Umbilical cord (tissue), 2 donors: Measurements from ENCODE around the gene ZNF574. TPM values are rescaled to one million over a fixed set of nuclear protein-coding genes. Genes with fewer than 3 reads are reported as not detected.

ENCODE experiments used
- DNase-seq: peaks from one replicate; pipeline ENCODE4 v3.0.0-alpha.2; 2015; ENCODE audit warnings: low spot score
- total RNA-seq: library from RNA; depleted of rRNA; stranded (reverse); fragments of >200 nt; gene quantifications from one replicate; pipeline ENCODE4 v1.2.3, GENCODE V29; 2014; ENCODE audit warnings: low replicate concordance; ENCODE audit not compliant: insufficient read depth

The ZNF574 gene
- total RNA-seq, 1 donor from 2014 or later: 7.7 TPM

DNA sequence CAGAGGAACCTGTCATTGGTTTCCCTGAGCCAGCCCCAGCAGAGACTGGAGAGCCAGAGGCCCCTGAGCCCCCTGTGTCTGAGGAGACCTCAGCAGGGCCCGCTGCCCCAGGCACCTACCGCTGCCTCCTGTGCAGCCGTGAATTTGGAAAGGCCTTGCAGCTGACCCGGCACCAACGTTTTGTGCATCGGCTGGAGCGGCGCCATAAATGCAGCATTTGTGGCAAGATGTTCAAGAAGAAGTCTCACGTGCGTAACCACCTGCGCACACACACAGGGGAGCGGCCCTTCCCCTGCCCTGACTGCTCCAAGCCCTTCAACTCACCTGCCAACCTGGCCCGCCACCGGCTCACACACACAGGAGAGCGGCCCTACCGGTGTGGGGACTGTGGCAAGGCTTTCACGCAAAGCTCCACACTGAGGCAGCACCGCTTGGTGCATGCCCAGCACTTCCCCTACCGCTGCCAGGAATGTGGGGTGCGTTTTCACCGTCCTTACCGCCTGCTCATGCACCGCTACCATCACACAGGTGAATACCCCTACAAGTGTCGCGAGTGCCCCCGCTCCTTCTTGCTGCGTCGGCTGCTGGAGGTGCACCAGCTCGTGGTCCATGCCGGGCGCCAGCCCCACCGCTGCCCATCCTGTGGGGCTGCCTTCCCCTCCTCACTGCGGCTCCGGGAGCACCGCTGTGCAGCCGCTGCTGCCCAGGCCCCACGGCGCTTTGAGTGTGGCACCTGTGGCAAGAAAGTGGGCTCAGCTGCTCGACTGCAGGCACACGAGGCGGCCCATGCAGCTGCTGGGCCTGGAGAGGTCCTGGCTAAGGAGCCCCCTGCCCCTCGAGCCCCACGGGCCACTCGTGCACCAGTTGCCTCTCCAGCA, 4.2 kb downstream of the ZNF574 start:
- no peak for DNase-seq

DNA sequence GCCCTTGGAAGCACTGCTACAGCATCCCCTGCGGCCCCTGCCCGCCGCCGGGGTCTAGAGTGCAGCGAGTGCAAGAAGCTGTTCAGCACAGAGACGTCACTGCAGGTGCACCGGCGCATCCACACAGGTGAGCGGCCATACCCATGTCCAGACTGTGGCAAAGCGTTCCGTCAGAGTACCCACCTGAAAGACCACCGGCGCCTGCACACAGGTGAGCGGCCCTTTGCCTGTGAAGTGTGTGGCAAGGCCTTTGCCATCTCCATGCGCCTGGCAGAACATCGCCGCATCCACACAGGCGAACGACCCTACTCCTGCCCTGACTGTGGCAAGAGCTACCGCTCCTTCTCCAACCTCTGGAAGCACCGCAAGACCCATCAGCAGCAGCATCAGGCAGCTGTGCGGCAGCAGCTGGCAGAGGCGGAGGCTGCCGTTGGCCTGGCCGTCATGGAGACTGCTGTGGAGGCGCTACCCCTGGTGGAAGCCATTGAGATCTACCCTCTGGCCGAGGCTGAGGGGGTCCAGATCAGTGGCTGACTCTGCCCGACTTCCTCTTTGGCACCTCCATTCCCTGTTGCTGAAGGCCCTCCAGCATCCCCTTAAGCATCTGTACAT, 4.9 kb downstream of the ZNF574 start:
- DNase-seq: no peak

DNA sequence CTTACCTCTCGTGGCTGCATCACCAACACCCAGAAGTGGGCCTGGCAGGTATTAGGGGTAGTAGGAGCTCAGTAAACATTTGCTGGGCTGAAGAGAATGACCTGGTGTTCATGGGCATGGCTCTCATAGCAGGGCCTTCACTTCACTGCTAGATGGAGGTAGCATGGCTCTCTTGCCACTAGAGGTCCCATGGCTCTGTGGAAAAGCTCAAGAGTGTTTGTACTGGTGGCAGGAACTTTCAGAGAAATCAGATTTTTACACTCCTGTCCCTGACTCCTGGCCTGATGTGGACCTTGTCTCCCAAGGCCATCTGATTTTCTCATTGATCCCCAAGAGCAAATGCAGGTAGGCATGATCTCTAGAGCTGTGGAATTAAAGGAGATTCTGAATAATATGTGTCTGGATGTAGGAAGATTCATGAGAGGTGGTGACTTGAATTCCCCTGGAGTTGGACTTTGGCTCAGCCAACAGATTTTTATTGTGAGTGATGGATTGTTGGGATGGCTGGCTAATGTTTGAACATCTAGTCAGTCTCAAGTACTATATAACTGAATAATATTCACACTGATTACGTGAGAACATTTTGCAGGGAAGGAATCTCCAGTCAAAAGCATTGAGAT, 5.7 kb downstream of the ZNF574 start:
- DNase-seq: peak; percentile 25

DNA sequence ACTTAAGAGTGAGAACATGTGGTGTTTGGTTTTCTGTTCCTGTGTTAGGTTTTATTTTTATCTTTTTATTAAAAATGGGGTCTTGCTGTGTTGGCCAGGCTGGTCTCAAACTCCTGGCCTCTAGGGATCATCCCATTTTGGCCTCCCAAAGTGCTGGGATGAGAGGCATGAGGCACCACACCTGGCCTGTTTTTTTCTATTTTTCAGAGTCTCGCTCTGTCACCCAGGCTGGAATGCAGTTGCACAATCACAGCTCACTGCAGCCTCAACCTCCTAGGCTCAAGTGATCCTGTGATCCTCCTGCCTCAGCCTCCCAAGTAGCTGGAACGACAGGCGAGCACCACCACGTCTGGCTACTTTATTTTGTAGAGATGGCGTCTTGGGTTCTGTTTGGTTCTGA, 7.6 kb downstream of the ZNF574 start:
- no peak for DNase-seq

DNA sequence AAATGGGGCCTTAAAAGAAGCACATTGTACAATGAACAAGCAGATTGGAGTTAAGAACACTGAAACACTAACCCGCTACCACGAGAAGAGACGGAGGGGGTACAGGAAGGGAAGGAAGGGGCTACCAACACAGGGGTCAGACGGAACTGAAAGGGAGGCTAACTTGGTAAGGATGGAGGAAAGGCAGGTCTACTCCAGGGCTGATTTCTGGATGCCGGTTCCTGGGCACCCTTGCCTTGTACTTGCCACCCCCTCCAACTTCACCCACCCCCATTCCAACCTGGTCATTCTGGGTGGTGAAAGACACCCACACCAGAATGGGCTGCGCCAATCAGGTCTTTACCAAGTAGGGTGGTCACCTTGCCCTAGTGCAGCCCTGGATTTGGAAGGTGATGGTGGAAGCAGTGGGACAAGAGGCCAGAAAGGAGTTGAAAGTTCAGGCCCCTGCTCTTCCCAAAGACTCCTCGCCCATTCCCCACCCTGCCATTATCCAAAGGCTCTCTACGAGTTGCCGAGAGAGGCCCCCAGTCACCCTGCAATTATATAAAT, 10.3 kb downstream of the ZNF574 start:
- no peak for DNase-seq

DNA sequence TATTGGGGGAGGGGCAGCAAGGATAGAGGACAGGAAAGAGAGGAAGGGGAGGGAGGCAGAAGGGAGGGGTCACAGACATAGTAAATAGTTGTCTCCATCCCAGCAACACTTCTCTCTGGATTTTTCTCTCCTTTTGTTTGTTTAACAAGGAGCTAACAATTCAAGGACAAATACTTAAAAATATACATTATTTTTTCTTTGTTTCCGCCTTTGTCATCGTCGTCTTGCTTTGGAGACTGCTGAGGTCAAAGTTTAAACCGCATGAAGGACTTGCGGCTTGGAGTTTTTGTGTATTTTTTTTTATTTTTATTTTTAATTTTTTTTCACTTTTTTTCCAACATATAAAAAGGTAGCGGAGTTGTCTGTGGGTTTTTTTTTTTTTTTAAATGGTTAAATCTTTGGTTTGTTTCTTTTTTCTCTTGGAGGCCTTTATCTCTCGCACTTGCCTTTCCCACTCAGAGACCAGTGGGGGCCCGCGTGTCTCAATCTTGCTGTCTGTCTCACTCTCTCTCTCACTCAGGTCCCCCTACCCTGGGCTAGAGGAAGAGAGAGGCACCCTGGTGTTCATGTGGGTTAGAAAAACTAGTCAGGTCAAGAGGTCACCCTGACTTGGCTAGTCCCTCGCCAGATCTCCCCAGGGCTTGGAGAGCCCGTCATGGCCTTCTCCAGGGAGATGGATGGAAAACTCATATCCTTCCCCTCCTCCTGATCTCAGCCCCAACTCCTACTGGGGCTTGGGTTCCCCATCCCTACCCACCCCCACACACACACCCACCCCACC, 11.0 kb downstream of the ZNF574 start:
- DNase-seq: no peak

DNA sequence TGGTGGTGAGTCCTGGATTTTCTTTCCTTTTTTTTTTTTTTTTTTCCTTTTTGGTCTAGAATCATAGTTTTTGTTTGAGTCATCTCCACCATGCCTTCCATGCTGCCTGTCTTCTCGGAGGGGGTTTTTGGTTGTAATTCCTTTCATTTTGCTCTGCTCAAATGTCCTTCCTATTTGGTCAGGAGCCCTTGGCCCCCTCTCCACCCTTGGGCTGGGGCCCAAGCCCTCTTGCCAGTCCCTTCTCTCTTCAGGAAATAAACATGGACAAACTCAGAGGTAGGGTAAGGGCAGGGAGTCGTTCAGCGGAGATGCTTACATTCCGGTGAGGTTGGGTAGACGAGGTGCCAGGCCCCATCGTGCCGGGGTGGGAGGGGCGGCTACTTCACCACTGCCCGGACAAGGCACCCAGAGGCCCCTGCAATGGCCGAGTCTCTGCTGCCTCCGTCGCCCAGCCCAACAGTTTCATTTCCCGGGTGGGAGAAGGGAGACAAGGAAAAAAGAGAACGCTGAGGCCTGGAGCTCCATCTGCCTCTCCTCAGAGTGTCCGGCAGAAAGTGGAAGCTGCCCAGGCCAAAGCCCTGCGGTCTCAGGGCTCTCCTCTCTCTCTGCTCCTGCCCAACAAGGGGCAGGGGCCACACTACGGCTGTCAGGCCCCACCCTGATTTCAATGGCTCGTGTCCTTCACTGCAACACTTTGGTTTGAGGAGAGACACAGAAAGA, 12.7 kb downstream of the ZNF574 start:
- DNase-seq: no peak

DNA sequence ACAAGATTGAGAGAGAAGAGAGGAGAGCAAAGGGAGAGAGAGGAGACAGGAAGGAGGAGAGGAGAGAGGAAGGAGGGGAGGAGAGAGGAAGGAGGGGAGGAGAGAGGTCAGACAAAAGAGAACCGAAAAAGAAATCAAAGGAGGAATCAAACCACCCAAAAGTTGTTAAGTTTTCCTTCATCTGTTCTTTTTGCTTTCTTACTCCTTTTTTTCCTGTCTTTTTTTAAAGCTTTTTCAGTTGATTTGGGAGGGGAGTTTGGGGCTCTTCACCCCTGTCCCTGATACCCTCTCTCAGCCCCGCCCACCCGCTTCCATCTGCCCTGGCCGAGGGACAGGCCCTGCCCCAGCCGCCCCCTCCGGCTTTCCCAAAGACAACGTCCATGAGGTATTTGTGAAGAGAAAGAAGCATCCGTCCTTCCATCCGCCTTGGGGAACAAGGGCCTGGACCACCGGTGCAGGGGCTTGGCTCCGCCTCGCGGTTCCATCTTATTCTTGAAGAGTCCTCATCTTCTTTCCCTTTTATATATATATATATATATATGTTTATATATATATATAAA, 13.3 kb downstream of the ZNF574 start:
- DNase-seq: no peak

DNA sequence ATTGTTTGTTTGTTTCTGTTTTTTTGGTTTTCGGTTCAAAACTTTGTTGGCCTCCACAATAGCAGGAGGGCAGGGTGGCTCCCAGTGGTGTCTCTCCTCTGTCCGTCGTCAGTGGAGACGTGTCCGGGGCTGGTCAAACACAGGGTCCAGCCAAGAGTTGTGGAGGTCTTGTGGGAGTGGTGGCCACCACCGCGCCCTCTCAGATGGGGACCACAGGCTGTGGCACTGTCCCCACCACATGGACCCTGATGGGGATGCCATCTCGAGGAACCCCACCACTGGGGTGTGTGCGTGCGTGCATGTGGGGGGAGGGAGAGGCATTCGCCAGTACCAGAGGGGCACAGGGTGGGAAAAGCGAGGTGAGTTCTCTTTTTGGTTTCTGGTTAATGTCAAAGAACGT, 13.8 kb downstream of the ZNF574 start:
- no peak for DNase-seq

DNA sequence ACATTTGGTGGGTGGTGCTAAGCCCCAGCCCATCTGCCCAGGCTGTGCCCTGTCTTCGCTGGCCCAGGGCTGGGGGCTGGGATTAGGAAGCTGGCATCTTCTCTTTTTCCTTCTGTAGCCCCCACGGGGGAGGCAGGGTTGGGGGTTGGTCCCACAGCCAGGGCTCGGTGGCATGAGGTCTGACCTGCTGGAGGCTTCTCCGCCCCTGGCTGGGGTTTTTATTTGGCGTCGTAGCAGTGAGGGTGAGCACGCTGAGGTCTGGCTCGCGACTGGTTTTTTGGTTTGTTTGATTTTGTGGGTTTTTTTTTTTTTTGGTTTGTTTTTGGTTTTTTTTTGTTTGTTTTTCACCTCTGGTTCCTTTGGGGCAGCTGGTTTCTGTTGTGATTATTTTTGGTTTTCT, 14.7 kb downstream of the ZNF574 start:
- DNase-seq: no peak

DNA sequence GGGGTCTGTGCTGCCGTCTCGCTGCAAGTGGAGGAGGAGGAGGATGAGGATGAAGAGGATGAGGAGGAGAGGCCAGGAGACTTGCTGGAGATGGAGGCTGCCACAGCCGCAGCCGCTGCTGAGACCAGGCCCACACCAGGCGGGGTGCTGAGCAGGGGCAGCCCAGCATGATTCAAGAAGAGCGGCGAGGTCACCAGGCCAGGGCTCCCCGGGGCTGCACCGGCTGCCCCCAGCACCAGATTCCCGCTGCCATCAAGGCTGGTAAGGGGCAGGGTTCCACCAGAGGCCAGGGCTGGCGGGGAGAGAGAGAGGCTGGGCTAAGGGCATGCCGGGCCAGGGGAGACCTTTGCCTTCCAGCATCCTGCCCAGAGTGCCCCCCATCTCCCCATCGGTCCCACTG, 15.3 kb downstream of the ZNF574 start:
- no peak for DNase-seq

DNA sequence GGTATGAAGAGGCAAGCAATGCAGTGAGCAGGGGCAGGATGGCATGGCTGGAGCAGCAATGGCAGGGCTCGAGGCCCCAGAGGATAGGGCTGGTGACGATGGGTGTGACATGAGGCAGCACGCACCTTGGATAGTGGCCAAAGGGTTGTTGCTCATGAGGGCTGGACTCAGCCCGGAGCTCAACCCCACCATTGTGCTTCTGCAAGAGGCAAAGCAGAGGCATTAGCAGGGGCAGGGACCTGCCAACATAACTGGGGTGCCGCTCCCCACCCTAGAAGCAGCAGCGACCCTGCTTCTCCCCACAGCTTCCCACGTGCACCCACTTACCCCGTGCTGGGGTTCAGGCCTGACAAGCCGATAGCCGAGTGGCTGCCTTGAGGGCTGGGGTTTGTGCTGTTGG, 15.8 kb downstream of the ZNF574 start:
- DNase-seq: no peak

DNA sequence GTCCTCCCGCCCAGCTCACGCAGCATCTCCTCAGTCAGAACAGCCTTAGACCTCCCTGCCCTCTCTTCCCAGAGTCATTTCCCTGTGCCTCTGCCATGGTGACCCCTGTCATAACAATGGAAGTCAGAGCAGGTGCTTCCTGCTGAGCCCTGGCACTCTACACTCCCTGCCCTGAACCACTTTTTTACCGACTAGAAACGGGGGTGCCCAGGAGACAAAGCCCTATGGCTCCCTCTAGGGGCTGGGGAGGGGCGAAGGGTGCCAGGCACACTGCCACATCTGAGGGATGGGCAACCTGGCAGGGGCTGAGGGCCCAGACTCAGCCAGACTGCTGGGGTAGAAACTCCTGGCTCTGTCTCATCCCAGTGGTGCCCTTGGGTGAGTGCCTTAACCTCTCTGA, 16.4 kb downstream of the ZNF574 start:
- no peak for DNase-seq

DNA sequence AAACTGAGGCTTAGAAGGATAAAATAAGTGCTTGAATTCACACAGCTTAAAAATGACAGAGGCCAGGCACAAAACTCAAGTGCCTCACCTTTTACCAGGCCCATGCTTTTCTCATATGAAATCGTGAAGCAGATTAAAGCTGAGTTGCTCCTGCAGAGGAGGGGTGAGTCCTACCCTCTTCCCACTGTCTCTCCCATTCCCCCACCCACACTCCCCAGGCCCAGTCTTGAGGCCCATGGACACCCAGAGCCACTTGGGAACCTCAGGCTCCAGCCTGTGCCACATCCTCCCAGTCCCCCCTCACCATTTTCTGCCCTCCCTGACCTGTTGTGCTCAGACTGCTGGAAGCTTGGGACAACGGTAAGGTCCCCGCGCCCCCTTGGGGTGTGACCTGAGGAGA, 17.5 kb downstream of the ZNF574 start:
- no peak for DNase-seq

DNA sequence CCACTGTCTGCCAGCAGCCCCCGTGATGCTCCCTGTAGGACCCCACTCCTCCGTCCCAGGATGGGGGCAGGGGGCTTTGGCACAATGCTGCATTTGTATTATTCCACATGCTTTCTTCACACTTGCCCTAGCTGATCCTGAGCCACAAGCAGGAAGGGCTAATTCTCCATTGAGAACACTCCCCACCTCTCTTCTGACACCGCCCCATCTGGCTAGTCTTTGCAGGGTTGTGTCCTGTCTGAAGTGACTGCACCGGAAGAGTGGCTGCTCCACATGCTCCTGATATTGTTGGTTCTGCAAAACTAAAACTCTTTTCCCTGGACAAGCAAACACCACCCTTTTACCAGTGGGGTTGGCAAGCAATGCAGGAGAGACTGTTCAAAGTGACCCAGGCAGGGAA, 18.0 kb downstream of the ZNF574 start:
- no peak for DNase-seq

DNA sequence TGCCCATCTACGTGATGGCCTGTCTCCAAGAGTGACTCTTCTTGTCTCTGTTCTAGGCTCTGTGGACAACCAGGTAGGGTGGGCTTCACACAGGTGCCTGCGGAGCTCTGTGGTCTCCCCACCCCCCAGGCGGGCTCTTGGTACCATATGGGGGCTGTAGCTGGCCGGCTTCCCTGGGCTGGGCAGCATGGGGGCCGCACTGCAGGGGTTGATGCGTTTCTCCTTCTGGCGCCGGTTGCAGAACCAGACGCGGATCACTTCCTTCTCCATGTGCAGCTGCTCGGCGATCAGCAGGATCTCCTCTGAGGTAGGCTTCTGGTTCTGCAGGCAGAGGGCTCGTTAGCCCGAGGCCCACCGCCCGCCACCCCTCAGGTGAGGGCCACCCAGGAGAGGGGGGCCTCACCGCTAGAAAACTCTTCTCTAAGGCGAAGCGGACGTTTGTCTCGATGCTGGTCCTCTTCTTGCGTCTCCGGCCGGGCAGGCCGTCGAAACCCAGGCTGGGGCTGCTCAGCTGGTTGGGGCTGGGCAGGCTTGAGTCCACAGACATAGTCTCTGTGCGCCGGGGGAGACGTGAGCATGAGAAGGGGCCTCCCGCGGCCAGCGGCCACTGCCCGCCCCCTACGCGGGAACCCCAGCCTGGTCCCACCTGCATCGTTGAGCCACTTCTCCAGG, 19.3 kb downstream of the ZNF574 start:
- no peak for DNase-seq

DNA sequence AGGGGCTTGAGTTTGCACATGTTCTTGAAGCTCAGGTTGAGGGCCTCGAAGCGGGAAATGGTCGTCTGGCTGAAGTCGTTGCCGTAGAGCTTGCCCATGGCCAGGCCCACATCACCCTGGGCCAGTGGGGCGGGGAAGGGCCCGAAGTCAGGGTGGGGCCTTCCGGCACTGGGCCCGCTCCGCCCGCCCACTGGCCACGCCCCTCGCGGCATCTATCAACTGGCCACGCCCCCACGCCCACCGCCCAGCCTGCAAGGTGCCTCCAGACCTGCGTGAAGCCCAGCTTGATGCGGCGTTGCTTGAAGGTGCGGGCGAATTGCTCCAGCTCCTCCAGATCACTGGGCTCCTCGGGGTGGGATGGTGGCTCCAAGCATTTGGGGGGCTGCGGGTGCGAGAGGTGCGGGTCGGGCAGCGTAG, 19.9 kb downstream of the ZNF574 start:
- DNase-seq: no peak

DNA sequence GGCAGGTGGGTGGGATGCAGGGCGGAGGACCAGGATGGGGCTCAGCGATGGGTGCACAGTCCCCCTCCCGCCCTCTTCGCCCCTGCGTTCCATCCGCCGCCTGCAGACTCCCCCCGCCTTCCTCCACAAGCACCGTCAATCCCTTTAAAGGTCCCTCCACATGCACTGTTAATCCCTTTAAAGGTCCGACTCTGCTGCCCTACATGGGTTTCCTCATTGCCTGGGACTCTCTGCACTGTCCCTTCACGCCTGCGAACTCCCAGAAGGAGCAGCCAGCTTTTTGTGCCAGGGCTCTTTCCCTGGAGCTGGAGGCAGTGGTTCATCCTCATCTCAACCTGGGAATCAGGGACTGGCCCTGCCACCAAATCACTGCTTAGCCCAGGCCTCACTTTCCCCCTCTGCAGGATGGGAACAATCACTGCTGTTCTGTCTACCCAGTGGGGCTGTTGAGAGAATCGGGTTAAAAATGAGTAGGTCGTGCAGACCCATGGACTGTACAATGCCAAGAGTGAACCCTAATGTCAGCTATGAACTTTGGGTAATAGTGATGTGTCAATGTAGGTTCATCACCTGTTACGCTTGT, 20.4 kb downstream of the ZNF574 start:
- no peak for DNase-seq

DNA sequence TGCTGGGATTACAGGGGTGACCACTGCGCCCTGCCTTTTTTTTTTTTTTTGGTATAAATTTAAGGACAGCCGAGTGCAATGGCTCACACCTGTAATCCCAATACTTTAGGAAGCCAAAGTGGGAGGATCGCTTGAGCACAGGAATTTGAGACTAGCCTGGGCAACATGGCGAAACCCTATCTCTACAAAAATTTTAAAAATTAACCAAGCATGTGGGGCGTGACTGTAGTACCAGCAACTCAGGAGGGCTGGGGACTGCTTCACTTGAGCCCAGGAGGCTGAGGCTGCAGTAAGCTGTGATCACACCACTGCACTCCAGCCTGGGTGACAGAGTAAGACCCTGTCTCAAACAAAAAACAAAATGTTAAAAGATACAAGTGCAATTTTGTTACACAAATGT, 21.5 kb downstream of the ZNF574 start:
- DNase-seq: no peak

DNA sequence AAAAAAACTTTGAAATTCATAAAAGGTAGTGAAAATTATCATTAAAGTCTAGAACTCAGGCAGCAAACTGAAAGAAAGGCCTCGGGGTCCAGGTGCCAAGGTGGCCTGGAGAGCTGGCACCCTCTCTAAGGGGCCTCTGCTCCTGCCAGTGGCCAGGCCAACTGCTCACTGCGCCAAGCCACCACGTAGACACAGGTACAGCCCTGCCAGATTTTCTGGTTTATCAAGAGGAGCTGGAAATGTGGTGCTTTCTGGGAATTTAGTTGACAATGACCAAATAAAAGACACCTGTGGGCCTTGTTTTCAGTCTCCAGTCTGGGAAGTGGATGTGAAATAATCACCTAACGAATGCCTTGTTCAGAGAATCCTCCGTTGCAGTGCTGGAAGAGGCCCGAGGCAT, 22.8 kb downstream of the ZNF574 start:
- no peak for DNase-seq
